GM12891 (cell line): ENCODE measurements around the gene ZNF275.
"Not testable (repeated sequence)": the region's sequence is repeated elsewhere in the genome, so short reads cannot be mapped to it uniquely, and the experiment has no call there.

Experiments
- POLR2A ChIP-seq: IDR thresholded peaks from 2 replicates; pipeline ENCODE4 v1.6.1; 2011; ENCODE audit warnings: low read depth, low read length, control low read depth
- POLR2AphosphoS5 ChIP-seq: IDR thresholded peaks from 2 replicates; pipeline ENCODE4 v1.6.1; 2011; ENCODE audit warnings: low read depth, low read length, control low read depth
- TAF1 ChIP-seq: IDR thresholded peaks from 2 replicates; pipeline ENCODE4 v1.6.1; 2011; ENCODE audit warnings: low read depth, low read length, control low read depth

GRCh38 chrX:153384973-153385372, 51.0 kb downstream of the ZNF275 start:
- not testable (repeated sequence) for TF ChIP-seq TAF1, POLR2A, POLR2AphosphoS5
